Motor neuron (in vitro differentiated cells): Measurements from ENCODE around the gene RNF152. TPM values are rescaled to one million over a fixed set of nuclear protein-coding genes. Genes with fewer than 3 reads are reported as not detected.
A peak's percentile ranks its signal among the peaks of the same experiment; 100 is the strongest.

Experiments
- ATAC-seq, 8 experiments: fragments of 200-7000 bp; cut with Tn5 transposase; replicated peaks in 6 of 8; 2 replicates each; pipeline ENCODE4 v1.8.0; 2021; ENCODE audit warnings: mild to moderate bottlenecking in 8 of 8, moderate library complexity in 8 of 8
- H3K27ac ChIP-seq, 2 donors: fragments of 250-450 bp; sonication (Bioruptor Pico); 2 replicates each; pipeline ENCODE4 v1.9.0; 2021; ENCODE audit warnings: antibody characterized with exemption in 2 of 2, mild to moderate bottlenecking in 2 of 2, moderate library complexity in 1 of 2
- H3K4me1 ChIP-seq, 2 donors: fragments of 250-450 bp; sonication (Bioruptor Pico); replicated peaks in 1 of 2; 2 replicates each; pipeline ENCODE4 v1.6.1; 2021; ENCODE audit warnings: antibody characterized with exemption in 2 of 2, mild to moderate bottlenecking in 2 of 2, moderate library complexity in 1 of 2
- H3K4me3 ChIP-seq, 5 donors: fragments of 250-450 bp; sonication (Bioruptor Pico); 2 replicates each; pipeline ENCODE4 v1.9.0; 2021; ENCODE audit warnings: antibody characterized with exemption in 5 of 5, mild to moderate bottlenecking in 5 of 5, moderate library complexity in 4 of 5
- WGBS, 10 experiments: fragments of 450-650 bp; shearing (Covaris generic); methylation state at CpG; one replicate each; pipeline ENCODE4 v1.0.0; 2022; 5-methylcytosine and 5-hydroxymethylcytosine counted together
- in situ Hi-C, 9 experiments: fragments of 400-800 bp; cut with MboI; loops; one replicate each; pipeline ENCODE4 v1.15.0; 2021; ENCODE audit warnings: low sequenced_read_pairs in 9 of 9, low pct_unique_long_range_greater_than_20kb in 2 of 9; ENCODE audit not compliant: unreplicated experiment in 9 of 9
- total RNA-seq, 8 experiments: library from RNA; unstranded; fragments of 300-600 nt; gene quantifications; 2 replicates each; pipeline versions ENCODE4 v1.2.3 to v1.2.4, GENCODE V29; 2022

RNF152 gene, protein sequence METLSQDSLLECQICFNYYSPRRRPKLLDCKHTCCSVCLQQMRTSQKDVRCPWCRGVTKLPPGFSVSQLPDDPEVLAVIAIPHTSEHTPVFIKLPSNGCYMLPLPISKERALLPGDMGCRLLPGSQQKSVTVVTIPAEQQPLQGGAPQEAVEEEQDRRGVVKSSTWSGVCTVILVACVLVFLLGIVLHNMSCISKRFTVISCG
- 10 to 100 TPM in 5 of 8 experiments, 1 to 10 TPM in 3; 1.2 to 41.4 (median 23.3) TPM for total RNA-seq

GRCh38 chr18:61892683-61893308 is at the start of gene RNF152:
Gene RNF152 (minus strand): TSS chr18:61893007. CDS start chr18:61816463, 76,544 bp downstream.
- in situ Hi-C loops = loop anchor here in 4 of 9 experiments (25.0 kb wide), 4 partner anchors 105 to 305 kb away; no protein-coding TSS in a partner anchor
- ATAC-seq = peak in 6 of 8 experiments; percentile 9 to 71 (median 58)
- 0 to 60% (median 14%) methylated on average over 1 to 6 of the region's 28 CpGs; no CpG with 5 or more reads in 3 of the 10 experiments for WGBS, 10 experiments

GRCh38 chr18:61941948-61942471 is 49.2 kb upstream of the RNF152 start:
- WGBS, 10 experiments = 29 to 100% (median 77%) methylated on average over 1 of the region's 1 CpG; no CpG with 5 or more reads in 2 of the 10 experiments
- Histone ChIP-seq H3K27ac (no peak overlapping the region), H3K4me3 (no peak overlapping the region), H3K4me1 (peaks cover 0 to 9% of the 10 kb centered on the region in 2 donors)
- in situ Hi-C loops = no loop called here
- ATAC-seq = no peak

More at GRCh38 chr18:61892683-61893308, at the start of gene RNF152:
- Histone ChIP-seq H3K27ac (peak within 1 kb of the TSS; percentile 77 to 86), H3K4me1 (peaks cover 8 to 10% of the 10 kb centered on the region in 2 donors), H3K4me3 (peak within 1 kb of the TSS; percentile 57 to 87 (median 79))

- H3K4me3 ChIP-seq = no peak overlapping the region
- no peaks in the 10 kb centered on the region for H3K4me1 ChIP-seq
- no peak overlapping the region for H3K27ac ChIP-seq
- 27 to 100% (median 79%) methylated on average over 1 to 4 of the region's 4 CpGs for WGBS, 10 experiments
- in situ Hi-C loops = no loop called here
- no peak for ATAC-seq
Observed at GRCh38 chr18:61939046-61939674, 46.4 kb upstream of the RNF152 start.

- H3K4me1 ChIP-seq = no peaks in the 10 kb centered on the region
- 20 to 88% (median 67%) methylated on average over 1 to 3 of the region's 3 CpGs; no CpG with 5 or more reads in 1 of the 10 experiments for WGBS, 10 experiments
- ATAC-seq = no peak
- no peak overlapping the region for H3K4me3 ChIP-seq
- in situ Hi-C loops = no loop called here
- no peak overlapping the region for H3K27ac ChIP-seq
Observed at GRCh38 chr18:61935362-61935761, 42.6 kb upstream of the RNF152 start.

DNA sequence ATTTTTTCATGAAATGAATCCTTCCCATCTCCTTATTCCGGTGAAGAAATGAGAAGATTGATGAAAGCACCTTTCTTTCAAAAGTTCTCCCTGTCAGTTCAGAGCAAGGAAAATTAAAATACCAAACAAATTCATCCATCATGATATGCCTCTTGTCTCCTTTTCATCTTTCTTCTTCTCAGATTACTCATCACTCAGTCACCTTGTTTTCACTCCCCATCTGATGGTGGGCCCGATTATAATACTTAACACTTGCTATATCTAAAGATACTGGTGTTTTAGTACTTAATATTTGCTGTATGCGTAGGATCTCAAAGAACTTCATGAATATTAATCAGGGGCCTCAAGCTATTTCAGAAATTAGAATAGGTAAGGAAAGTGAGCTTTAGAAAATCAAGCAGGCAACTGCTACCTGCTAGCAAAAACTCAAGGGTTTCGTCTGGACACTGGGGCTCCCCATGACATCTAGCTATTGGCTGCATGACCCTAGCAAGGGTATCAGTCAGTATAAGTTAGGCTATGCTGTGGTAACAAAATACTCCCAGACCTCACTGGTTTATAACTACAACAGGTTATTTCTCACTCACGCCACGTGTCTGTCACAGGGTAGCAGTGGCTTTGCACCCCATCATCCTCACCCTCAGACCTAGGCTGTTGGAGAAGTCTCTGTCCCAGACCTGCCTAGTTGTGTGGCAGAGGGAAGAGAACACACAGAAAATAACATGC is 39.0 kb upstream of the RNF152 start:
- ATAC-seq = no peak
- Histone ChIP-seq H3K27ac (no peak overlapping the region), H3K4me1 (no peaks in the 10 kb centered on the region), H3K4me3 (no peak overlapping the region)
- in situ Hi-C loops = no loop called here
- WGBS, 10 experiments = 60 to 94% (median 83%) methylated on average over 1 to 5 of the region's 6 CpGs; no CpG with 5 or more reads in 1 of the 10 experiments

DNA sequence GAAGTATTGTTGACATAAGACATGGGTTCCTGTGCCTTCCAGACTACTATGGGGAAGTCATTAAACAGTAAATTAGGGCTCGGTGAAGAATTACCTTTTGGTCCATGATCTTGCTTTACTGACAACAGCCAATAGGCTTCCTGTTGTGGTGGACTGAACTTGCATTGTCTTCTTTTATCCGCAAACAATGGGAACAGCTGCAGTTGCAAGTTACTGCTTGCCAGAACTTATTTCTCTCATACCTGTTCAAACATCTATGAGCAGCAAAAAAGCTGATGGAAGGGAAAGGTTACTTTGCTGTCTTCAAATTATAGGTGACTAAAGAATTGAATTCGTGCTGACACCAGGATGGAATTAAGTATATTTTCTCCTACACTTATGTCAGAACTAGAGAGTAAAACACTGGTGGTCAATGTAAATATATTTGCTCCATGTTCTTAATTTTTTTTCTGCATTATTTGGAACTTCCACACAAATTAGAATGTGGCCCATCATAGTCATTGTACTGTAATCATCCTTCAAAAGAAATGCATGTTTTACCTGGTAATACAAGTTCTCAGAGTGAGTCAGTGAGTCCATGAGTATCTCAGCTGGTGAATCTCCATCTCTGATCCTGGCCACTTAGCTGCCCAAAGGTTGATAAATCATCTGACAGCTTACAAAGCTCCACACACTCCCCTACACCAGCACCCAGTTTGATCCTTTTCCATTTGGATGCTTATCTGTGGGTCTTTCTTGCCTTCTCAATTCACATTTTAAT is 37.3 kb upstream of the RNF152 start:
- Histone ChIP-seq H3K4me3 (no peak overlapping the region), H3K27ac (no peak overlapping the region), H3K4me1 (no peaks in the 10 kb centered on the region)
- in situ Hi-C loops = no loop called here
- 36 to 100% (median 77%) methylated on average over 1 to 3 of the region's 3 CpGs for WGBS, 10 experiments
- no peak for ATAC-seq

DNA sequence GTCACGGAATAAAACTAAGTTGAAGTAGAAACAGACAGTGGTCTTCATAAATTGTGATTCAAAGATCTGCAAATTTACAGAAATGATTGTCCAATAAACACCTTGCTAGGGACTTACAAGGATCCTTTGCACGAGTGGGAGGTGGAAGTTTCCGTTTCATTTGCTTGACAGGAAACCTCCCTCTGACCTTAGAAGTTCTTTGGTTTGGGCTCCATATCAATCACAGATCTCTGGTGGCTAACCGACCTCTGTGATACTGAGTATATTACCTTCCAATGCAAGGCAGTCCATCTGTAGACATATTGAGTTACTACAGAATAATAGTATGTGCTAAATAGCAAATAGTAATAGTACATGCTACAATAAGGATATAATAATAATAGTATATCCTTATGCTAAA is 33.7 kb upstream of the RNF152 start:
- Histone ChIP-seq H3K27ac (no peak overlapping the region), H3K4me3 (no peak overlapping the region), H3K4me1 (no peaks in the 10 kb centered on the region)
- 29 to 90% (median 83%) methylated on average over 1 to 4 of the region's 4 CpGs; no CpG with 5 or more reads in 3 of the 10 experiments for WGBS, 10 experiments
- in situ Hi-C loops = no loop called here
- ATAC-seq = no peak

DNA sequence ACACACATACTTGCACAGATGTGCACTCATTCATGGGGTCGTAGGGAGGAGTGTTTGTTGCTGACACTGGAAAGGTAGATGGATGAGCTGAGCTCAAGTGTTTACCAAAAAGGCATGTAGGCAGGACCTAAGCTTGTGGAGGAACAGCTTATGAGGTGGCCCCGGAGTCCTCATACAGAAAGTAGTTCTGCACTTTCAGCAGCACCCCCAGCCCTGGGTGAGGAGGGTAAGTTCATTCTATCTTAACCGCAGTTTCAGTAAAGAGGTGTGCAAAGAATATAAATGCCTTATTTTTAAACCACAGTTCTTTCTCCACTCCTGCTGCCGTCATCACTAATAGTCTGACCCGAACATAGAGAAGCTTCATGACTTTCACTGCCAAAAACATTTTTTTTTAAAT is 31.7 kb upstream of the RNF152 start:
- Histone ChIP-seq H3K27ac (no peak overlapping the region), H3K4me1 (no peaks in the 10 kb centered on the region), H3K4me3 (no peak overlapping the region)
- WGBS, 10 experiments = 0 to 93% (median 53%) methylated on average over 2 to 4 of the region's 5 CpGs; no CpG with 5 or more reads in 2 of the 10 experiments
- no peak for ATAC-seq
- in situ Hi-C loops = loop anchor here in 1 of 9 experiments (25.0 kb wide), 1 partner anchor 213 kb away; no protein-coding TSS in a partner anchor

DNA sequence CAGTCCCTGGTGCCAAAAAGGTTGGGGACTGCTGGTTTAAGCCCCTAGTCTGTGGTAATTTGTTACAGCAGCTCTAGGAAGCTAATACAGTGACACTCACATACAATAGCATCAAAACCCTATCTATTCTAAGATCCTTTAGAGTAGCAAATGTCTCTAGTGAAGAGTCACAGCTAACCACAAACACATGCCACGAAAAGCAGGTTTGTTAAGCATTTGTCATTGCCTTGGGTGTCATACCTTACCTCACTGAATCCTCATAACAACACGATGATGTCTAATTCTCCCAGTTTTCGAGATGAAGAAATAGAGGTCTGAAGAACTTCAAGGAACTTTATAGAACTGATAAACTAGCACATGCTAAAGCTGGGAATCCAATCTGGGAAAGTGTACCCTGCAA is 29.6 kb upstream of the RNF152 start:
- H3K4me1 ChIP-seq = peaks cover 0 to 2% of the 10 kb centered on the region in 2 donors
- ATAC-seq = no peak
- no peak overlapping the region for H3K4me3 ChIP-seq
- in situ Hi-C loops = loop anchor here in 1 of 9 experiments (25.0 kb wide), 1 partner anchor 215 kb away; no protein-coding TSS in a partner anchor
- no peak overlapping the region for H3K27ac ChIP-seq
- 16 to 100% (median 80%) methylated on average over 1 to 3 of the region's 3 CpGs; no CpG with 5 or more reads in 1 of the 10 experiments for WGBS, 10 experiments

DNA sequence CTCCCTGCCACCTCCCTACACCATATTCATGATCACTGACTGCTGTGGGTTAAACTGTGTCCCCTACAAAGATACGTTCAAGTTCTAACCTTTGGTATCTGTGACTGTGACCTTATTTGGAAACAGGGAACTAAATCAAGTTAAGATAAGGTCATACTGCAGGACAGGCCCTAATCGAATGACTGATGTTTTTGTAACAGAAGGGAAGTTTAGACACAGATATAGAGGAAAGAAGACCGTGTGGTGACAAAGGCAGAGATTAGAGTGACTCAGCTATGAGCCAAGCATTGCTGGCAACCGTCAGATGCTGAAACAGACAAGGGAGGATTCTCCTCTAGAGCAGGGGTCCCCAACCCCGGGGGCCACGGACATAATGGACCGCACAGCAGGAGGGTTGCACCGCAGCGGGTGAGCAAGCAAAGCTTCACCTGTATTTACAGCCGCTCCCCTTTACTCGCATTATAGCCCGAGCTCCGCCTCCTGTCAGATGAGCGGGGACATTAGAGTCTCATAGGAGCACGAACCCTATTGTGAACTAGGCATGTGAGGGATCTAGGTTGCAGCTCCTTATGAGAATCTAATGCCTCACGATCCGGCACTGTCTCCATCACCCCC is 28.9 kb upstream of the RNF152 start:
- H3K4me3 ChIP-seq = no peak overlapping the region
- 33 to 100% (median 84%) methylated on average over 1 to 14 of the region's 17 CpGs for WGBS, 10 experiments
- ATAC-seq = no peak
- H3K4me1 ChIP-seq = peaks cover 0 to 6% of the 10 kb centered on the region in 2 donors
- H3K27ac ChIP-seq = no peak overlapping the region
- in situ Hi-C loops = loop anchor here in 1 of 9 experiments (25.0 kb wide), 1 partner anchor 216 kb away; no protein-coding TSS in a partner anchor

DNA sequence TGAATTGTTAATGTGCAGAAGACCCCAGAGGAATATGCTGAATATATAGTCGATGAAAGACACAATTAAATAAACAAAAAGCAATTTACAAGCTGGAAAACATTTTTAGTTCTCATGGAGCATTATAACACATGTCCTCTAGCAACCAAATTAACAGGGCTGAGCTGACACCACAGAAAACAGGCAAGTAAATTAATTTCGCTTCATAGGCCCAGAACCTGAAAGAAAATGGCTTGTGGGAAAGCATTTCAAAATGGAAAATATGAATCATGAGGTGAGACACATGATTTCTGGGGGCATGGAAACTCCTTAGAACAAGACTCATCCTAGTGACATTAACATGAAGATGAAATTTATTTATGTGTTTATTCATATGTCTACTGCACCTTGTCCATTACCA is 25.0 kb upstream of the RNF152 start:
- H3K27ac ChIP-seq = no peak overlapping the region
- ATAC-seq = peak in 1 of 8 experiments; percentile 84
- WGBS, 10 experiments = 0 to 100% (median 87%) methylated on average over 1 to 2 of the region's 2 CpGs; no CpG with 5 or more reads in 1 of the 10 experiments
- no peak overlapping the region for H3K4me3 ChIP-seq
- in situ Hi-C loops = loop anchor here in 1 of 9 experiments (25.0 kb wide), 1 partner anchor 219 kb away; no protein-coding TSS in a partner anchor
- H3K4me1 ChIP-seq = peaks cover 0 to 6% of the 10 kb centered on the region in 2 donors
